Measurements from ENCODE around the gene TRIM44.
"Not testable (repeated sequence)": the region's sequence is repeated elsewhere in the genome, so short reads cannot be mapped to it uniquely, and the experiment has no call there.

TRIM44 gene

DNA sequence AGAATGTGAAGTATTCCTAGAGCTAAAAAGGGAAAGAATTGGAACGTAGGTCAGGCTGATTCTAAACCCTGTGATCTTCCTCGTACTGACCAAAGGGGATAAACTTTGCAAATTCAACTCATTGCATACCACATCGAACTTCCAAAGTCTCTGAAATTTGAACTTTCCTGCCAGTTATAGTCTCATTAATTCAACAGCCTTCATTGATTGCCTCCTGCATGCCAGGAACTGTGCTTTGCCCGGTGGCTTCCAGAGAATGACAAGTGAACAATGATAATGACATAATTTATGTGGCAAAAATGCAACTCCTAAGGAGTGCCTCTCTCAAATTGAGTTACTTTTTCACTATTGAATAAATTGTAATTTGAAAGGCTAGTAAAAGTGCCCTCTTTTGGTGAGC, 173.6 kb downstream of the TRIM44 start:
- Histone ChIP-seq H3K9ac (ENCODE audit: low read length) (no peak overlapping the region), H3K9me2 (ENCODE audit: low read depth, low read length) (no peaks in the 10 kb centered on the region), H3F3A (ENCODE audit: insufficient read depth, low read length) (no peaks in the 10 kb centered on the region), H3K27me3 (ENCODE audit: insufficient read depth, low read length) (no peaks in the 10 kb centered on the region), H3K4me2 (ENCODE audit: low read length) (no peak overlapping the region), H3K27ac (ENCODE audit: low read depth, low read length, poor library complexity, severe bottlenecking) (no peak overlapping the region), H3K79me2 (ENCODE audit: insufficient read depth, low read length) (no peaks in the 10 kb centered on the region), H3K4me1 (ENCODE audit: insufficient read depth, low read length, severe bottlenecking) (no peaks in the 10 kb centered on the region), H4K20me1 (ENCODE audit: insufficient read depth, low read length) (no peaks in the 10 kb centered on the region), H3K9me3 (ENCODE audit: low read length) (no peaks in the 10 kb centered on the region), H3K4me3 (ENCODE audit: low read depth, low read length, poor library complexity, severe bottlenecking) (no peak overlapping the region), H2AFZ (ENCODE audit: low read length) (no peak overlapping the region), H3K36me3 (ENCODE audit: insufficient read depth, low read length) (no peaks in the 10 kb centered on the region)
- TF ChIP-seq, protein P1, sequence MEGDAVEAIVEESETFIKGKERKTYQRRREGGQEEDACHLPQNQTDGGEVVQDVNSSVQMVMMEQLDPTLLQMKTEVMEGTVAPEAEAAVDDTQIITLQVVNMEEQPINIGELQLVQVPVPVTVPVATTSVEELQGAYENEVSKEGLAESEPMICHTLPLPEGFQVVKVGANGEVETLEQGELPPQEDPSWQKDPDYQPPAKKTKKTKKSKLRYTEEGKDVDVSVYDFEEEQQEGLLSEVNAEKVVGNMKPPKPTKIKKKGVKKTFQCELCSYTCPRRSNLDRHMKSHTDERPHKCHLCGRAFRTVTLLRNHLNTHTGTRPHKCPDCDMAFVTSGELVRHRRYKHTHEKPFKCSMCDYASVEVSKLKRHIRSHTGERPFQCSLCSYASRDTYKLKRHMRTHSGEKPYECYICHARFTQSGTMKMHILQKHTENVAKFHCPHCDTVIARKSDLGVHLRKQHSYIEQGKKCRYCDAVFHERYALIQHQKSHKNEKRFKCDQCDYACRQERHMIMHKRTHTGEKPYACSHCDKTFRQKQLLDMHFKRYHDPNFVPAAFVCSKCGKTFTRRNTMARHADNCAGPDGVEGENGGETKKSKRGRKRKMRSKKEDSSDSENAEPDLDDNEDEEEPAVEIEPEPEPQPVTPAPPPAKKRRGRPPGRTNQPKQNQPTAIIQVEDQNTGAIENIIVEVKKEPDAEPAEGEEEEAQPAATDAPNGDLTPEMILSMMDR (IDR thresholded peaks at IDR 0.05; ENCODE audit: low read length), result no peak
- no peak for TF ChIP-seq EZH2 (IDR thresholded peaks at IDR 0.05; ENCODE audit: borderline replicate concordance, low read length)

DNA sequence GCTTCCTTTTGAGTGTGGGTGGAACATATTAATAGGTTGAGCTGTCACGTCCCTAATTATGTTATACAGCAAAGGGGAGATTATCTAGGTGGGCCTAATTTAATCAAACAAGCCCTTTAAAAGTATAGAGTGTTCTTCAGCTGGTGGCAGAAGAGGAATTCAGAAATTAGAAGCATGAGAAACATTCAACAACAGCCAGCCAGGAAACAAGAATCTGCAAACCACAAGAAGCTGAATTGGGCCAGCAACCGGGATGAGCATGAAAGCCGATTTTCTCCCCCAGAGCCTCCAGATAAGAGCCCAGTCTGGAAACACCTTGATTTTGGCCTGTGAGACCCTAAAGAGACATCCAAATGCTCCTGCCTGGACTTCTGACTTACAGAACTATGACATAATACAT, 175.5 kb downstream of the TRIM44 start:
- Histone ChIP-seq H3K9me2 (ENCODE audit: low read depth, low read length) (no peaks in the 10 kb centered on the region), H3F3A (ENCODE audit: insufficient read depth, low read length) (no peaks in the 10 kb centered on the region), H3K9me3 (ENCODE audit: low read length) (no peaks in the 10 kb centered on the region), H2AFZ (ENCODE audit: low read length) (no peak overlapping the region), H3K36me3 (ENCODE audit: insufficient read depth, low read length) (no peaks in the 10 kb centered on the region), H3K27me3 (ENCODE audit: insufficient read depth, low read length) (no peaks in the 10 kb centered on the region), H3K79me2 (ENCODE audit: insufficient read depth, low read length) (no peaks in the 10 kb centered on the region), H3K4me3 (ENCODE audit: low read depth, low read length, poor library complexity, severe bottlenecking) (no peak overlapping the region), H4K20me1 (ENCODE audit: insufficient read depth, low read length) (no peaks in the 10 kb centered on the region), H3K4me1 (ENCODE audit: insufficient read depth, low read length, severe bottlenecking) (no peaks in the 10 kb centered on the region), H3K9ac (ENCODE audit: low read length) (no peak overlapping the region), H3K27ac (ENCODE audit: low read depth, low read length, poor library complexity, severe bottlenecking) (no peak overlapping the region), H3K4me2 (ENCODE audit: low read length) (no peak overlapping the region)
- TF ChIP-seq, protein P1 (IDR thresholded peaks at IDR 0.05; ENCODE audit: low read length), result no peak
- no peak for TF ChIP-seq EZH2 (IDR thresholded peaks at IDR 0.05; ENCODE audit: borderline replicate concordance, low read length)

DNA sequence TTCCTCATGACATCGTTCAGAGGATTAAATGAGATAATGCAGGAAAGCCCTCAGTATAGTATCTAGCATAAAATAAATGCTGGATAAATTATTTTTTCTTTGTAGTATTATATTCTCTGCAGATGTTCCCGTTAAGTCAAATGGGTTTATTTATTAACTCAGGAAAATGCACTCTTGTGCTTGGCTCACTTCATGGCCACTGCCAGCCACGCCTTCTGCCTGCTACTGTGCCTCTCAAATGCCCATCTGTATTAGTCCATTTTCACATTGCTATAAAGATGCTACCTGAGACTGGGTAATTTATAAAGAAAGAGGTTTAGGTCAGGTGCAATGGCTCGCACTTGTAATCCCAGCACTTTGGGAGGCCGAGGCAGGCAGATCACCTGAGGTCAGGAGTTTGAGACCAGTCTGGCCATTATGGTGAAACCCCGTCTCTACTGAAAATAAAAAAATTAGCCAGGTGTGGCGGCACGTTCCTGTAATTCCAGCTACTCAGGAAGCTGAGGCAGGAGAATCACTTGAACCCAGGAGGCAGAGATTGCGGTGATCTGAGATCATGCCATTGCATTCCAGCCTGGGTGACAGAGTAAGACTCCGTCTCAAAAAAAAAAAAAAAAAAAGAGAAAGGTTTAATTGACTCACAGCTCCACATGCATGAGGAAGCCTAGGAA, 176.3 kb downstream of the TRIM44 start:
- not testable (repeated sequence) for H4K20me1 ChIP-seq (ENCODE audit: insufficient read depth, low read length); H3K4me1 ChIP-seq (ENCODE audit: insufficient read depth, low read length, severe bottlenecking); H3F3A ChIP-seq (ENCODE audit: insufficient read depth, low read length)

More for the DNA sequence above, 176.3 kb downstream of the TRIM44 start:
- not testable (repeated sequence) for H3K4me3 ChIP-seq (ENCODE audit: low read depth, low read length, poor library complexity, severe bottlenecking); H3K27ac ChIP-seq (ENCODE audit: low read depth, low read length, poor library complexity, severe bottlenecking); H3K9me3 ChIP-seq (ENCODE audit: low read length); H3K27me3 ChIP-seq (ENCODE audit: insufficient read depth, low read length); H3K4me2 ChIP-seq (ENCODE audit: low read length); H2AFZ ChIP-seq (ENCODE audit: low read length); H3K9ac ChIP-seq (ENCODE audit: low read length); H3K9me2 ChIP-seq (ENCODE audit: low read depth, low read length); H3K36me3 ChIP-seq (ENCODE audit: insufficient read depth, low read length); H3K79me2 ChIP-seq (ENCODE audit: insufficient read depth, low read length)

Measured in OCI-LY1 (cell line).